Stimulated activated CD8-positive, alpha-beta memory T cell treated with anti-CD3 and anti-CD28 coated beads, Interleukin-15, amount 100 ng/mL, for 4 hours (primary cell): ENCODE data around the gene CHRNG.

Source experiments
- DNase-seq, 2 donors: peaks; one replicate each; pipeline ENCODE4 v3.0.0-alpha.2; 2020; ENCODE audit warnings: low read depth in 2 of 2

The CHRNG gene, protein sequence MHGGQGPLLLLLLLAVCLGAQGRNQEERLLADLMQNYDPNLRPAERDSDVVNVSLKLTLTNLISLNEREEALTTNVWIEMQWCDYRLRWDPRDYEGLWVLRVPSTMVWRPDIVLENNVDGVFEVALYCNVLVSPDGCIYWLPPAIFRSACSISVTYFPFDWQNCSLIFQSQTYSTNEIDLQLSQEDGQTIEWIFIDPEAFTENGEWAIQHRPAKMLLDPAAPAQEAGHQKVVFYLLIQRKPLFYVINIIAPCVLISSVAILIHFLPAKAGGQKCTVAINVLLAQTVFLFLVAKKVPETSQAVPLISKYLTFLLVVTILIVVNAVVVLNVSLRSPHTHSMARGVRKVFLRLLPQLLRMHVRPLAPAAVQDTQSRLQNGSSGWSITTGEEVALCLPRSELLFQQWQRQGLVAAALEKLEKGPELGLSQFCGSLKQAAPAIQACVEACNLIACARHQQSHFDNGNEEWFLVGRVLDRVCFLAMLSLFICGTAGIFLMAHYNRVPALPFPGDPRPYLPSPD

DNA sequence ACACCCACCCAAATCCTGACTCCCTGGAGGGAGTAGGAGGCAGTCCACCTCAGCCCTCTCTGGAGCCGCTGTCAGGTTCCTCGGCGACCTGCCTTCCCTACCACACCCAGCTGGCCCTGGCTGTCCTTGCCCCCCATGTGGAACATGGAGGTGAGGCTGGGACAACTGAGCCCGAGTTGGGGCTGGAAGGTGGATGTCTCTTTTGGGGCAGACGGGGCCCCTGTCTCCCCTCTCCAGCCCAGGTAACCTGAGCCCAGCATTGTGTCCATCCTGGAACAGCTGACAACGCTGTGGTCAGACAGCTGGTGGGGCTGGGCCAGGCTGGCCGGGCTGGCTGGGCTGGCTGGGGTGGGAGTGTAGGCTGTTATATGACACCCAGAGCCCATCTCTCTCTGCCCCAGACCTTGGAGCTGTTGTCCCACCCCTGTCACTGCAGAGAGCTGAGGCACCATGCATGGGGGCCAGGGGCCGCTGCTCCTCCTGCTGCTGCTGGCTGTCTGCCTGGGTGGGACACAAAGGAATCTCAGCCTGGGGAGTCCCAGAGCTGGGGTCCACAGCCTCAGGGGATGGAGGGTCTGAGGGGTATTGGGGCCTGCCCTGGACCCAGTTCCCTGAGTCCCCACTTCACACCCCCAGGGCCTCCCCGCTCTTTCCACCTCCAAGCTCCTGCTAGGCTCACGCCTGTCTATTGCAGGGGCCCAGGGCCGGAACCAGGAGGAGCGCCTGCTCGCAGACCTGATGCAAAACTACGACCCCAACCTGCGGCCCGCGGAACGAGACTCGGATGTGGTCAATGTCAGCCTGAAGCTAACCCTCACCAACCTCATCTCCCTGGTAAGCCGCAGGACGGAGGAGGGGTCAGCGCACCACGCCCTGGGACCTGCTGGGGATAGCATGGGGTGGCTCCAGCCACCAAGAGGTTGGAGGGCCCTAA is at the start of gene CHRNG:
Gene CHRNG (plus strand): TSS at position 395 of the 934 bp plus-strand sequence. CDS start 56 bp downstream, at position 451.
- no peak for DNase-seq

DNA sequence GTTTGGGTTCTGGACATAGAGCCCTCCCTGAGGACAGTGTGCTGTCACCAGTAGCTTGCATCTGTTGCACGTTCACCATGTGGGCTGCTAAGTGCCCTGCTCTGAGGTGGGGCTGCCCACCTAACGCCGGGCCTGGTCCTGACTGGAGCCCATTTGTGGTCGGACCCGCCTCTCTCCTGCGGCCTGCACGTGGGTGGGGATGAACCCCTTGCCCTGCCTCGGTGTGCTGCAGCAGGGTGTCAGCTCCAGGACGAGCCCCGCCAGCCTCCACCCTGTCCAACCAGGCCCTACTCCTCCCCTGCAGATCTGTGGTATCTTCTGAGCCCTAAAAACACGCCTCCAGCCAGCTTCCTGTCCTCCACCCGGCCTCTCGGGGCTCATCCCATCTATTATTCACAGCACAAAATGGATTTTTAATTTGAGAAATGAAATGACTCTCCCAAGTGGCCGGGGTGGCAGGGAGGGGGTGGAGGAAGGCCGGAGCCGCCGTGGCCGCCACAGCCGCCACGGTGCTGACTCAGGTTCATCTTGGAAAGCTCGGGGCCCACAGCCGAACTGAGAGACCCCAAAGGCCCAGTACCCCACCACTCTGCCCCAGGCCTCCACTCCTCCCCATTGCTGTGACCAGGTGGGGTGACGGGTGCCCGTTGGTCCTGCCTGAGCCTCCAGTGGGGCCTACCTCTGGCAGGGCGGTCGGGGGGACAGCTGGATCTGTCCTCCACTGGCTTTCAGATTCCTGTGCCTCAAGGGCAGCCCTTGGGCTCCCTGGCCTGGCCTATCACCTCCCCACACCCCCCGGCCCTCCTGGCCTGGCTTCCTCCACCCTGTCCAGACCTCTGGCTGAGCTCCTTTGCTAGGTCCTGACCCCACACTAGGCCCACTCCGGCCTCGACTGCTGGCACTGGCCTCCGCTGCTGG is 49.0 kb upstream of the CHRNG start:
- DNase-seq: no peak

DNA sequence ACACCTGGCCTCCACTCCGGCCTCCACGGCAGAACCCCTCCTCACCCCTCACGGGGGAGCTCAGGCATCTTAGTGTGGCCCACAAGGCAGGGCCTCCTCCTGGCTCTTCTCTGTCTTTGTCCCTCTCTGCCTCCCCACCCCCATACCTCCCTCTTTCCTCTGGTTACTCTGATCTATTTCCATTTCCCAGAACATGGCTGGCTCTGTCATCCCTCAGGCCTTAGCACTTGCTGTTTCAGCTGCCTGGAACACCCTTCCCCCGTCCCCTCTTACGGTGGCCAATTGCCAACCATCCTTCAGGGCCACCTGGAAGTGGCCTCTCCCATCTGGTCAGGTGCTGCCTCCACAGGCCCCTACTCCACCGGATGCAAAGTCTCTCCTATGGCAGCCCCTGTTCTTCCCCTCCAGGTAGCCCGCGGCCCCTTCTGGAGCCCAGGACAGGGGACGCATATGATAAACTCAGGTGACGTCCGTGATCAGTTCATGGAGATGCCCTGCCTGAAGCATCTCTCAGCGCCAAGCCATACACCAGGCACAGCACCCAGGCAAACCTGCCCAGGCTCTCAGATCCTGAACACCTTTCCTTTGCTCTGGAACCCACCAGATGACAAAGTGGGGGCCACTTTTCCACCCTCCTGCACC is 48.2 kb upstream of the CHRNG start:
- DNase-seq: no peak

DNA sequence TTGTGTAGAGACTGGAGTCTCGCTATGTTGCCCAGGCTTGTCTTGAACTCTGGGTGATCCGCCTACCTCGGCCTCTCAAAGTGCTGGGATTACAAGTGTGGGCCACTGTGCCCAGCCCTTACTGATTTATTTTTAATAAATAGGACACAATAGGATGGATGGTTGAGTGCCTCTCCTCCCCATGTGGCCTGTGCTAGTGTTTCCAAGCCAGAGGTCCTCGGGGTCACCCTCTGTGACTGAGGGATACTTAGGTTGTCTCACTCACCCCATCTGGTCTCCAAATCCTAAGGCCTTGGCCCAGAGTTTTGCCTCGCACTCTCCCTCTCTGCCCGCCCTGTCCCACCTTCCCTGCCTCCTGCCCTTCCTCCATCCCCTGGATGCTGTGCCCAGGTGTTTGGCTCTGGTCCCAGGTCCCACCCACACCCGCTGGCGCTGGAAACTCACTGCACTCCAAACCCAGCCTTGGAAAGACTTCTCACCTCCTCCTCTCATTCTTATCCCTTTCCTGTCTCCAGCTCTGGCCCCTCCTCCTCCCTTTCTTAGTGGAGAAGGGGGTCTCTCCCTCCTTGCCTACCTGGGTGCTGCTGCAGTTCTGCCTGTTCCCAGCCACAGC is 47.1 kb upstream of the CHRNG start:
- no peak for DNase-seq

DNA sequence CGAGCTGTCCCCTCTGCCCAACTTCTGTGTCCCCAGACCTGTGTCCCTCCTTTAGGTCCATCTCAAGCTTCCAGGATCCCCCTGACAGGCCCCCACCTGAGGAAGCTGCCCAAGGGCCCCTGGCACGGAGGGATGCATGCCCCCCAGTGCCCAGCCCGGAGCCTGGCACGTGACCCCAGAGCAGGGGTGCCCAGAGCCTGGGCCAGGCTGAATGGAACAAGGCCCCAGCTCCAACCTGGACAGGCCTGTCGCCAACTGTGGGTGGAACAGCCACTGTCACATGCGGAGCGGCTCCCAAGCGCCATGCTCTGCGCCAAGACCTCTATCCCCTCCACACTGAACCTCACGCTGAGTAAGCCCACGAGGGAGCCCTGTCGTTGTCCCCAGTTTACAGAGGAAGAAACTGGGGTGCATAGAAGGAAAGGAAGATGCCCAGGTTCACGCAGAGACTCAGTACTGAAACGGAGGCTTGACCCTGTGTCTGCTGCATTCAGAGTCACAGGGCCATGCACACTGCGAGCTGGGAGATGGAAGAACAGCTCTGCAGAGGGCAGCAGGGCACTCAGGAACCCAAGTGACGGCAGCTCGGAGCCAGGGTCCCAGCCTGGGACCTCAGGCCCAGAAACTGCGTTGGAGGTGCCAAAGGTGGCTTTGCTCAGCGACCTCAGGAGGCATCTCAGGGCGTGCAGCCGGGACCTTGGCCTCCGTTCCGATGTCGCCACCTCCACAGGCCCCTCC is 46.4 kb upstream of the CHRNG start:
- DNase-seq: no peak

DNA sequence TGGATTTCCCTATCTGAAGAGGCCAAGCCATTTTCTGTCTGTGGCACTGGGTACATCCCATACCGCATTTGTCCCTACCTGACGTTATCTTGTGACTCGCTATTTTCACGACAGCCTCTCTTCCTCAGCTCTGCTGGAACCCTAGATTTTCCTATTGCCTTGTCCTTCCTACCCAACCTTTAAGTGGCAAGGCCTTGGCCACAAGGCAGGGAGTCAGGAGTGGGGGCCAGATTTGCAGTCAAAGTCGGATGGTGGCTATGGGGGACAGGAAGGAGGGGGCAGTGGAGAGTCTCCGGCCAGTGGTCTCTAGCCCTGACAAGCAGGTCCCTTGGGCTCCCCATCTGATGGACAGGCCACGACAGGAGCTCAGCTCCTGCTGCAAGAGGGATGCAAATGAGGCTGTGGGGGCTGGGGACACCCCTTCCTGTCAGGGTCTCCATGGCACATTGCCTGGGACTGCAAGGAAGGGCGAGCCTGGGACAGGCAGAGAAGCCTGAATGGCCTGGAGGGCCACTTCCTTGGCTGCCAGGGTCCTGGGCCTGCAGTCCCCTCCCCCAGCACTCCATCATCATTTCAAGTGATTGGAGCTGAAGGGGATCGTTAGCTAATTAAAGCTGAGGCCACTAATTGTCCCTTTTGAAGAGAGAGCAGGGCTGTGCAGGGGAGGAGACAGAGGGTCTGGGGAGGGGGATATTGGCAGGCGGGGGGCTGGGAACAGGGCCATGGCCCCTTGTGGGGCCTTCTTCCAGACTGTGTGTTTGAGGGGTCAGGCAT is 45.6 kb upstream of the CHRNG start:
- no peak for DNase-seq

DNA sequence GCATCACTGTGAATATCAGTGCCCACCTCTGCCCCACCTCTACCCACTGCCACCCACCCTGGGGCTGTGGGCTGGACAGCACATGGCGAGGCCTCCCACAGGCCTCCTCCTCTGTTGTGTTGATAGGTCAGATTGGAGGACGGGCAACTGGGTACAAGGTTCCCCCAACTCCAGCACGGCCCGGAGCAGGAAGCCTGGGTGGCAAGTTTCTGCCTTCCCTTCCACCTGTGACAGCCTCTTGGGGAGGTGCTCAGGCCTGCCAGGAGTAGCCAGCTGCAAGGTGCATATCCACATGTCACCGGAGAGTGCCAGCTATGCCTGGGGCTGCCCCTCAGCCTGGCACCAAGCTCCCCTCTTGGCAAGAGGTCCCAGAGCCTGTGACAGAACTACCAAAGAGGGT is 45.0 kb upstream of the CHRNG start:
- DNase-seq: no peak

DNA sequence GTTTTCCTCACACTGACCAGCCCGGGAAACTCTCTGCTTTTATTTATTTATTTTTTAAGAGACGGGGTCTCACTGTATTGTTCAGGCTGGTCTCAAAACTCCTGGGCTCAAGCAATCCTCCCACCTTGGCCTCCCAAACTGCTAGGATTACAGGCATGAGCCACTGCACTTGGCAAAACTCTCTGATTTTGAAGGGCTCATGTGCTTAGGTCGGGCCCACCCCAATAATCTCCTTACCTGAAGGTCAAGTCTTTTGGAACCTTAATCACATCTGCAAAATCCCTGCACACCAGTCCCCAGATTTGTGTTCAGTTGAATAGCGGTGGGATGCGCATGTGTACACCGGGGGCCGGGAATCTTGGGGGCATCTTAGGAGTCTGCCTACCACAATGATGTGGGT is 44.2 kb upstream of the CHRNG start:
- no peak for DNase-seq

DNA sequence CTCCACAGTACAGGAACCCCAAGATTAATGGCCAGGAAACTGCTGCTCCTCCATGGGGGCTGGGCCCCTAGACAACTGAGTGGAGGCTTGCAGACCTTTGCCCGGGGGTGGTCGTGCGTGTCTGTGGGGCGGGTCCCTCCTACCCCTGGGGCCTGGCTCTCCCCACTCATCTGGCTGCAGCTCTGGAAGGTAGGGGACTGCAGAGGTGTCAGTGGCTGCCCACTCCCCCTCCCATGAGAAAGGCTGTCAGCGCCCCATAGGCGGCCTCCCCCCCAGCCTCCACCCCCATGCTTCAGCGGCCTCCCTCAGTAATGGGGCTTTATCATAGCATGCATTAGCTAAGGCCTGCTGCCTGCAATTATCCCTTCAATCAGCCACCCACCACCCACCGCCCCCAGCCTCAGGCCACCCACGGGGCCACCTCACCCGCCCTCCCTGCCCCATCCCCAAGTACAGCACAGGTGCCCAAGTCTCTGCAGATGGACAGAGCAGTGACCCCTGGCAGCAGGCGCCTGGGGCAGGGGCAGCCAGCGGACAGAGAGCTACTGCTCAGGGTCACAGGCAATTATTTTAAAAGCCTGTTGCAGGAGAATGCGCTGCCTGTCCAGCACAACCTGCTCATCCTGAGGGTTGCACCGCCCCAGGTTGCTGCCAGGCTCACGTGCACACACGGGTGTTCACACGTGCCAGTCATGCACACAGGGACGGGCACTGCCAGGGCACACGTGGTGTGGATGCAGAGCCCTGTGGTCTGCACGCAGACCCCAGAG is 42.8 kb upstream of the CHRNG start:
- DNase-seq: no peak

DNA sequence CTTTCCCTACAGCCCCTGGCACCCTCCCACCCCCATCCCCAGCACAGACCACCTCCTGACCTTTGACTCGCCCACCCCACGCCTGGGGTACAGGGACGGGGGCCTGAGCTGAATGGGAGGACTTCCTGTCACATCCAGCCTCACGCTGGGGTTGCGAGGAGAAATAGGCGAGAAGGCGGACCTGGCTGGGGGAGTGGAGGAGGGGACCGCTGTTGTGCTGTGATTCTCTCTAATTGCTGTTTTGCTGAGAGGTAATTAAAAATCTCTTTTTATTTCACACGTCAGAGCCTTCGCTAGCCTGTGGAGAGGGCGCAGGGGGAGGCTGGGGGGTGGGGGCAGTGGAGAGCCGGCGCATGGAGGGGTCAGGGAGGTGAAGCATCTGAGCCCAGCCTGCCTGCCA is 42.1 kb upstream of the CHRNG start:
- DNase-seq: no peak

DNA sequence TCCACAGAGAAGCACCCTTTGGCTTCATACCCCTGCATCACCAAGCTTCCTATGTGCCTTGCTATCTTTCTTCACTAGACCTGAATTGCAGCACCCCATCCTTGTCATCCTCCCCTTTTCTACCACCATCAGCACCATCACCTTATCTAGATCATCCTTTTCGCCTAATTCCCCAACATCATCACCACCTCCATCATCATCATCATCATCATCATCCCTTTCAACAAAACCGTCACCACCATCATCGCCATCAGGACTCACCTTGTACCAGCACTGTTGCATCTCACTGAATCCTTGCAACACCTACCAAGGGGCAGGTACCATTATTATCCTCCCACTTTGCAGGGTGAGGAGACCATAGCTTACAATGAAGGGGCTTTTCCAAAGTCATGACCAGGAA is 41.0 kb upstream of the CHRNG start:
- no peak for DNase-seq

DNA sequence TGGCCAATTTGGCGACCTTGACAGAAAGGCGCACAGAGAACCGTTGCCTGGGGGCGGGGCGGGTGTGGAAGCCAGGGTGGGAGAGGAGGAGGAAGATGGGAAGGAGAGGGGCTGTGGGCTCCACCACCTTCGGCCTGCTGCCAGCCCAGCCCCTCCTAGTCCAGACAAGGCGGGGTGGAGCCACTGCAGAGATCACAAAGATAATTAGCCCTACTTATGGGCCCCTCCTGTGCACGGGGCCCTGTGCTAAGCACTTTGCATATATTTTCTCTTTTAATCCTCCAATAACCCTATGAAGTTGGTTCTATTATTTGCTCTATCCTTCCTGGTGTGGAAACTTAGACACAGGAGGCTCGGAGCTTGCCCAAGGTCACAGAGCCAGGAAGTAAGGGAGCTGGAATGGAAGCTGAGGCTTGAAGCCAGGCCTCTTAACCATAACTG is 38.1 kb upstream of the CHRNG start:
- DNase-seq: no peak

DNA sequence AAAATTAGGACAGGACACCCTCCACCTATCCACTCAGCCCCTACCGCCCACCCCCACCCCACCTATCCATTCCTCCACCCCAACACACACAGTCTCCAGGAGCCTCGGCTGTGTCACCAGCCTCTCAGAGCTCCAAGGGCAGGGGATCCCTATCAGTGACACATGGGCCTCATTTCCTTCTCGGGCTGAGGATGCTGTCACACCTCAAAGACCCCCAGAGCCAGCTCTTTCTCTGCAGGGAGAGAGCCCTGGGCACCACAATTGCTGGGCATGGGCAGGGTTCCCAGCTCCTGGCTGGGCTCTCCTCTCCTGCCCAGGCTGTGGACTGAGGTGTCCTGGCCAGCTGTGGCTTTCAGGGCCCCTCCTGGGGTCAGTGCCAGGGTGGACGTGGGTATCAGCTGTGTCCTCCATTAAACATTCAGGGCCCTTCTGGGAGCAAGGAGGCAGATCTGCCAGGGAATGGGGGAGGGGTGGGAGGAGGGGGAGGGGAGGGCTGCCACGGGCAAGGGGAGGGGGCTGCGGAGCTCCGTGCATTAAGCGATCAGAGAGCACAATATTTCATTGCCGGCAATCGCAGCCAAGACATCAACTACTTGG is 37.6 kb upstream of the CHRNG start:
- DNase-seq: no peak

DNA sequence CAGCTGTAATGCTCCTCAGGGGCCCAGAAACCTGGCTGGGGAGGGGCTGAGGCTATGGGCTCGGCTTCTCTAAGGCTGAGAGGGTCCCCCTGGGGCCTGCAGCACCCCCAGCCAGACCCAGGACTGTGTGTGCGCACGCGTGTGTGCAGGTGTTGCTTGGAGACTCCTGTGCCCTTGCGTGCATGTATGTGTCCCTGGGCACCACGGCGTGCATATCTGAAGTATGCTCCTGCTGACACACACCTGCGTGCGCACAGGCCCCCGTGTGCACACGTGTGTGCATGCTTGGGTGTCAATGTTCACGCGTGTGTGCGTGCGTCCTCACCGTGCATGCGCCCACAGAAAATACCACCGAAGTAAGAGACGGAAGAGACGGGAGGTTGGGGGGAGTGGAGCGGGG is 37.0 kb upstream of the CHRNG start:
- no peak for DNase-seq

DNA sequence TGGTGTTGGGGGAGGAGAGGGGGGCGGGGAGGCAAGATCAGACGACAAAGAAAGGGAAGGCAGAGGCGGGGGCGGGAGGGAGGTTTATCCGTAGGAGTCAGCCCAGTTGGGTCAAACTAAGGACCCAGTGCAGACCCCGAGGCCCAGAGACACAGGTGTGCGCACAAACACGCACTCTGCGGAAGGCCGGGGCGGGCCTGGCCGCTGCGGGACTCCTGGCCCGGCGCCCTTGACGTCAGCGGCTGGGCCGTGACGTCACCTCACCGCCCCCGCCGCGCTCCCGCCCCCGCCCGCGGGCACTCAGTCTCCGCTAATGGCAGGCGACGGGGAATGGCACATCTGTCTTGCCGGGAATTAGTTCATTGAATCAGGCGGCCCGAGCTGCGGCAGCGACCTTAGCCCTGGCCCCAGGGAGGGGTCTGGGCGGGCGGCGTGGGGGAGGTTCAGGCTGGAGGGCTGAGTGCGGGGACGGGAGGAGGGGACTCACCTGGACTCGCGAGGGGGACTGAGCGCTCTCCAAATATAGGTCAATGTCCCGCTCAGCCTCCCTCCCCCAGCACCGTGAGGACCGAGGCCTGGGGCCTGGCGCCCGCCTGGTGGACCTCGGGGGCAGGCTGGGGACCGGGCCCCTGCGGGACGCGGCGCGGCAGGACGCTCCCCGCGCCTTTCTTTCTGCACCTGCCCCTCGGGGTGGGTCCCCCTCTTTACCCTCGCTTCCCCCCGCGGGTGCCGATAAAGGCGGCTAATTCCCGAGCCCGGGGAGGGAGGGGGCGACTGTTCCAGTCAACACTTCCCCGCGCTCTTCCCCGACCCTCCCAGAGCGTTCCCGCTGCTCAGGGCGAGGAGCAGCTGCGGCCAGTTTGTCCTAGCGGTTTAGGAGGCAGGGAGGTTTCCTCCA is 36.3 kb upstream of the CHRNG start:
- DNase-seq: peak in 1 of 2 donors; percentile 21

DNA sequence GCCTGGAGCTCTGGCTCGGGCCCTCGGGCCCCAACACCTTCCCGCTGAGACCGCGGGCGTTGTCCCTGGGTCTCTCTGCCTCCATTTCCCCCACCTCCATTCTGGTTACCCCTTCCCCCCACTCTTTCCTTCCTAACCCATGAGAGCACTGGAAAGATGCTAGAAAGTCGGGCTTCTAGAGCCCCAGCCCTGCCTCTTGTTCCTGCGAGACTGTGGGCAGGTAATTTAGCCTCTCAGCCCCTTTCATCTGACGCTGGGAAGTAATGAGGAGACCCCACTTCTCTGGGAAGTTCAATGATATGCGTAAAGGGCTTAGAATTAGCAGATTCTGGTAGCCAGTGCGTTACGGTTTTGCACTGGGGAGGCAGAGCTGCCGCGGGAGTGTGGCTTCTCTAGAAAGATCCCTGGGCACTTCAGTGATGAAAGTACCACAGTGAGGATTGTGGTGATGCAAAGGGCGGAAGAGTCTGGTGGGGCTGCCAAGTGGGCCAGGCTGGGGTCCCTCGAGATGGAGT is 35.6 kb upstream of the CHRNG start:
- DNase-seq: no peak

DNA sequence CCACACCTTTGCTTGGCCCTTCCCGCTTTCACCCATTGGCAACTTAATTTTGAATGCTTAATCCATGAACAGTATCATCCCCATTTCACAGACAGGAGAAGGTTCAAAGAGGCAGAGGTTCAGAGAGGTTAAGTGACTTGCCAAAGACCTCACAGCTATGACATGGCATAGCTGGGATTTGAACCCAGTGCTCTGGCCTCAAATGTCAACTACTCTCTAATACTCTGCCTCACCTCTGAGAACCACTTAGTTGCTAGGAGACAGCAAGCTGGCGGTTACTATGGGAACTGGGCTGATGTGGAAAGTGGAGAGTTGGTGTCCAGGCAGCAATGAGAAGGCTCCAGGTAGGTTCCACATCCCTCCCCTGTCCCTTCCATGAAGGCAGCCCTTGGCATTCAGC is 35.1 kb upstream of the CHRNG start:
- no peak for DNase-seq
